HepG2 (cell line): ENCODE measurements around the gene CEBPA. TPM values are rescaled to one million over a fixed set of nuclear protein-coding genes. Genes with fewer than 3 reads are reported as not detected.
A peak's percentile ranks its signal among the peaks of the same experiment; 100 is the strongest.

ENCODE experiments used
- FOXK1 ChIP-seq: sonication (generic); formaldehyde crosslinking; IDR thresholded peaks from 2 replicates; pipeline ENCODE4 v1.4.0; 2020; ENCODE audit warnings: low read depth, missing genetic modification reagents, borderline replicate concordance
- HNF4G ChIP-seq, 2 experiments: sonication (generic) in 1 of 2; formaldehyde crosslinking in 1 of 2; IDR thresholded peaks; 2 replicates each; pipeline versions ENCODE4 v1.4.0 to v1.6.1; 2011 to 2020; ENCODE audit warnings: borderline replicate concordance in 2 of 2, low read depth in 2 of 2, mild to moderate bottlenecking in 2 of 2, low read length in 1 of 2, missing genetic modification reagents in 1 of 2, moderate library complexity in 1 of 2
- HOXD1 ChIP-seq: sonication (generic); formaldehyde crosslinking; IDR thresholded peaks from 2 replicates; pipeline ENCODE4 v1.5.0; 2020; ENCODE audit warnings: missing genetic modification reagents
- IKZF4 ChIP-seq: sonication (generic); formaldehyde crosslinking; IDR thresholded peaks from 2 replicates; pipeline ENCODE4 v1.5.1; 2020; ENCODE audit warnings: borderline replicate concordance, mild to moderate bottlenecking, low read depth, missing genetic modification reagents; ENCODE audit errors: not compliant biosample characterization
- KLF9 ChIP-seq: IDR thresholded peaks from 2 replicates; pipeline ENCODE4 v1.6.1; 2016; ENCODE audit warnings: low read depth
- PCBP1 ChIP-seq: fragments of 200-400 bp; formaldehyde crosslinking; IDR thresholded peaks from 2 replicates; pipeline ENCODE4 v1.6.1; 2017; ENCODE audit warnings: mild to moderate bottlenecking, low read depth, low read length, borderline replicate concordance
- ZNF292 ChIP-seq: sonication (generic); formaldehyde crosslinking; IDR thresholded peaks from 2 replicates; pipeline ENCODE4 v1.8.1; 2022; ENCODE audit warnings: mild to moderate bottlenecking, low read depth, missing genetic modification reagents, borderline replicate concordance
- ZNF343 ChIP-seq: sonication (generic); formaldehyde crosslinking; IDR thresholded peaks from 2 replicates; pipeline ENCODE4 v1.4.0; 2020; ENCODE audit warnings: mild to moderate bottlenecking, missing genetic modification reagents
- ZNF816 ChIP-seq: sonication (generic); formaldehyde crosslinking; IDR thresholded peaks from 2 replicates; pipeline ENCODE4 v1.8.0; 2022; ENCODE audit warnings: missing genetic modification reagents, mild to moderate bottlenecking, borderline replicate concordance
- polyA plus RNA-seq, 8 experiments: library from polyadenylated mRNA; depleted of rRNA in 3 of 8; stranded (reverse) in 7 of 8; unstranded in 1 of 8; fragments of >200 nt; fragmentation: Illumina TruSeq in 4 of 8; extraction: Trizol in 4 of 8; gene quantifications; 2 replicates each; pipeline versions ENCODE4 v1.2.1 to v1.2.3, GENCODE V29; 2011 to 2016; ENCODE audit warnings: low read depth in 4 of 8, missing spikeins in 1 of 8, mixed read lengths in 1 of 8; ENCODE audit not compliant: insufficient read depth in 1 of 8
- total RNA-seq, 5 experiments: library from RNA; depleted of rRNA; stranded (reverse); fragments of >200 nt; fragmentation: Illumina TruSeq; extraction: Trizol; gene quantifications; 2 replicates each; pipeline ENCODE4 v1.2.3, GENCODE V29; 2016; ENCODE audit warnings: low read depth in 1 of 5
- TF ChIP-seq, protein P1 (sequence below): sonication (generic); formaldehyde crosslinking; IDR thresholded peaks from 2 replicates; pipeline ENCODE4 v1.5.0; 2020; ENCODE audit warnings: mild to moderate bottlenecking, missing genetic modification reagents
- TF ChIP-seq, protein P2 (sequence below): sonication (generic); formaldehyde crosslinking; conservative IDR thresholded peaks from 2 replicates; pipeline ENCODE4 v1.8.0; 2022; ENCODE audit warnings: mild to moderate bottlenecking, moderate library complexity, missing genetic modification reagents
- TF ChIP-seq, protein P3 (sequence below): sonication (generic); formaldehyde crosslinking; IDR thresholded peaks from 2 replicates; pipeline ENCODE4 v1.4.0; 2020; ENCODE audit warnings: missing genetic modification reagents, borderline replicate concordance
- TF ChIP-seq, protein P4 (sequence below): sonication (generic); formaldehyde crosslinking; IDR thresholded peaks from 2 replicates; pipeline ENCODE4 v1.4.0; 2020; ENCODE audit warnings: missing genetic modification reagents

CEBPA gene
- total and polyA plus RNA-seq, 2 of the 13 experiments (the other 11 are each of a cell fraction or from before 2014, with no cell fraction given): 24.8 to 103 TPM

DNA sequence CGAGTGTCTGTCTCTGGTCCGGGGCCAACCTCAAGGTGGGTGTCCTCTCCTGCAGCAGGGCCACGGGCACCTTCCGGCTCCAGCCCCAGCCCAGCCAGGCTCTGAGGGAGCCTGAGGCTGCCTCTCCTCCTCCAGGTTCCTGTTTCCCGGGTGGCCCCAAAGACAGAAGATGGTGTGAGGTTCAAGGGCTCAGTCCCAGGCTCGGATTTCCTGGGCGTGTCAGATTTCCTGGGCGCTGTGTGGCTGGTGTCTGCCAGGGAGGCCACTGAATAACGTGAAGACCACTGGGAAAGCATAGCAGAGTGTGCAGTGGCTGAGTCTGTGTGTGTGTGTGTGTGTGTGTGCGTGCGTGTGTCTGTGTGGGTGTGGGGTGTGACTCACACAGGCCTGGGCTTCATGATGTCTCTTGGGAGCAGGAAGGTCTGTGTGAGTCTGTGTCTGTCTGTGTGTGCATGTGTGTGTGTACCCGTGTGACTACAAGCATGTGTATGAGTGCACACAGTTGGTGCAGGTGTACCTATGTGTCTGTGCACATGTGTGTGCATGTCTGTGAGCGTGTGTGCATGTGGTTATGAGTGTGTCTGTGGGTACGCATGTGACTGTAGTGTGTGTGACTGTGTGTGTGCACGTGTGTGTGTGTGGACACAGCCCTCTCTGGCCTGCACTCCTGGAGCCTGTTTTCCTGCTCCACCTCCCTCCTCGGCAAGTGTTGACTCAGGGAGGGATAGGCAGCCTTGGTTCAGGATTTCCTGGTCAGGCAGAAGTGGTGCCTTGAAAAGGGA lies 28.3 kb downstream of the CEBPA start (continued):
- TF ChIP-seq ZNF292 (CRISPR knock-in tag): peak; percentile 64
- TF ChIP-seq, protein P1, sequence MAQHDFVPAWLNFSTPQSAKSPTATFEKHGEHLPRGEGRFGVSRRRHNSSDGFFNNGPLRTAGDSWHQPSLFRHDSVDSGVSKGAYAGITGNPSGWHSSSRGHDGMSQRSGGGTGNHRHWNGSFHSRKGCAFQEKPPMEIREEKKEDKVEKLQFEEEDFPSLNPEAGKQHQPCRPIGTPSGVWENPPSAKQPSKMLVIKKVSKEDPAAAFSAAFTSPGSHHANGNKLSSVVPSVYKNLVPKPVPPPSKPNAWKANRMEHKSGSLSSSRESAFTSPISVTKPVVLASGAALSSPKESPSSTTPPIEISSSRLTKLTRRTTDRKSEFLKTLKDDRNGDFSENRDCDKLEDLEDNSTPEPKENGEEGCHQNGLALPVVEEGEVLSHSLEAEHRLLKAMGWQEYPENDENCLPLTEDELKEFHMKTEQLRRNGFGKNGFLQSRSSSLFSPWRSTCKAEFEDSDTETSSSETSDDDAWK (CRISPR knock-in tag): no peak
- no peak for TF ChIP-seq HOXD1 (CRISPR knock-in tag)
- no peak for TF ChIP-seq PCBP1
- TF ChIP-seq ZNF343 (CRISPR knock-in tag): no peak
- TF ChIP-seq ZNF816: no peak
- TF ChIP-seq, protein P2, sequence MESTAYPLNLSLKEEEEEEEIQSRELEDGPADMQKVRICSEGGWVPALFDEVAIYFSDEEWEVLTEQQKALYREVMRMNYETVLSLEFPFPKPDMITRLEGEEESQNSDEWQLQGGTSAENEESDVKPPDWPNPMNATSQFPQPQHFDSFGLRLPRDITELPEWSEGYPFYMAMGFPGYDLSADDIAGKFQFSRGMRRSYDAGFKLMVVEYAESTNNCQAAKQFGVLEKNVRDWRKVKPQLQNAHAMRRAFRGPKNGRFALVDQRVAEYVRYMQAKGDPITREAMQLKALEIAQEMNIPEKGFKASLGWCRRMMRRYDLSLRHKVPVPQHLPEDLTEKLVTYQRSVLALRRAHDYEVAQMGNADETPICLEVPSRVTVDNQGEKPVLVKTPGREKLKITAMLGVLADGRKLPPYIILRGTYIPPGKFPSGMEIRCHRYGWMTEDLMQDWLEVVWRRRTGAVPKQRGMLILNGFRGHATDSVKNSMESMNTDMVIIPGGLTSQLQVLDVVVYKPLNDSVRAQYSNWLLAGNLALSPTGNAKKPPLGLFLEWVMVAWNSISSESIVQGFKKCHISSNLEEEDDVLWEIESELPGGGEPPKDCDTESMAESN (CRISPR knock-in tag): no peak
- no peak for TF ChIP-seq KLF9
- TF ChIP-seq, protein P3, sequence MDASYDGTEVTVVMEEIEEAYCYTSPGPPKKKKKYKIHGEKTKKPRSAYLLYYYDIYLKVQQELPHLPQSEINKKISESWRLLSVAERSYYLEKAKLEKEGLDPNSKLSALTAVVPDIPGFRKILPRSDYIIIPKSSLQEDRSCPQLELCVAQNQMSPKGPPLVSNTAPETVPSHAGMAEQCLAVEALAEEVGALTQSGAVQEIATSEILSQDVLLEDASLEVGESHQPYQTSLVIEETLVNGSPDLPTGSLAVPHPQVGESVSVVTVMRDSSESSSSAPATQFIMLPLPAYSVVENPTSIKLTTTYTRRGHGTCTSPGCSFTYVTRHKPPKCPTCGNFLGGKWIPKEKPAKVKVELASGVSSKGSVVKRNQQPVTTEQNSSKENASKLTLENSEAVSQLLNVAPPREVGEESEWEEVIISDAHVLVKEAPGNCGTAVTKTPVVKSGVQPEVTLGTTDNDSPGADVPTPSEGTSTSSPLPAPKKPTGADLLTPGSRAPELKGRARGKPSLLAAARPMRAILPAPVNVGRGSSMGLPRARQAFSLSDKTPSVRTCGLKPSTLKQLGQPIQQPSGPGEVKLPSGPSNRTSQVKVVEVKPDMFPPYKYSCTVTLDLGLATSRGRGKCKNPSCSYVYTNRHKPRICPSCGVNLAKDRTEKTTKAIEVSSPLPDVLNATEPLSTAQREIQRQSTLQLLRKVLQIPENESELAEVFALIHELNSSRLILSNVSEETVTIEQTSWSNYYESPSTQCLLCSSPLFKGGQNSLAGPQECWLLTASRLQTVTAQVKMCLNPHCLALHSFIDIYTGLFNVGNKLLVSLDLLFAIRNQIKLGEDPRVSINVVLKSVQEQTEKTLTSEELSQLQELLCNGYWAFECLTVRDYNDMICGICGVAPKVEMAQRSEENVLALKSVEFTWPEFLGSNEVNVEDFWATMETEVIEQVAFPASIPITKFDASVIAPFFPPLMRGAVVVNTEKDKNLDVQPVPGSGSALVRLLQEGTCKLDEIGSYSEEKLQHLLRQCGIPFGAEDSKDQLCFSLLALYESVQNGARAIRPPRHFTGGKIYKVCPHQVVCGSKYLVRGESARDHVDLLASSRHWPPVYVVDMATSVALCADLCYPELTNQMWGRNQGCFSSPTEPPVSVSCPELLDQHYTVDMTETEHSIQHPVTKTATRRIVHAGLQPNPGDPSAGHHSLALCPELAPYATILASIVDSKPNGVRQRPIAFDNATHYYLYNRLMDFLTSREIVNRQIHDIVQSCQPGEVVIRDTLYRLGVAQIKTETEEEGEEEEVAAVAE: no peak; the same call in 1 of the 2 replicates
- TF ChIP-seq, protein P4, sequence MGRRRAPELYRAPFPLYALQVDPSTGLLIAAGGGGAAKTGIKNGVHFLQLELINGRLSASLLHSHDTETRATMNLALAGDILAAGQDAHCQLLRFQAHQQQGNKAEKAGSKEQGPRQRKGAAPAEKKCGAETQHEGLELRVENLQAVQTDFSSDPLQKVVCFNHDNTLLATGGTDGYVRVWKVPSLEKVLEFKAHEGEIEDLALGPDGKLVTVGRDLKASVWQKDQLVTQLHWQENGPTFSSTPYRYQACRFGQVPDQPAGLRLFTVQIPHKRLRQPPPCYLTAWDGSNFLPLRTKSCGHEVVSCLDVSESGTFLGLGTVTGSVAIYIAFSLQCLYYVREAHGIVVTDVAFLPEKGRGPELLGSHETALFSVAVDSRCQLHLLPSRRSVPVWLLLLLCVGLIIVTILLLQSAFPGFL (CRISPR knock-in tag): no peak
- TF ChIP-seq FOXK1 (CRISPR knock-in tag): peak; percentile 63; the same call in 1 of the 2 replicates
- no peak for TF ChIP-seq IKZF4 (CRISPR knock-in tag)
- no peak for TF ChIP-seq HNF4G (IDR thresholded peaks at IDR 0.05; ENCODE audit: borderline replicate concordance, low read depth, low read length)
- peak; percentile 62; the same call in 1 of the 2 replicates for TF ChIP-seq HNF4G (CRISPR knock-in tag; IDR thresholded peaks at IDR 0.05; ENCODE audit: borderline replicate concordance, low read depth)
